NCI-H526 (cell line): ENCODE results near the gene MRRF.

Experiments
- DNase-seq, 2 experiments: peaks; one replicate each; lab custom pipeline; 2025; lab: John Stamatoyannopoulos, UW

Gene MRRF

GRCh38 chr9:122332644-122333043, 68.0 kb downstream of the MRRF start:
- DNase-seq = no peak

DNA sequence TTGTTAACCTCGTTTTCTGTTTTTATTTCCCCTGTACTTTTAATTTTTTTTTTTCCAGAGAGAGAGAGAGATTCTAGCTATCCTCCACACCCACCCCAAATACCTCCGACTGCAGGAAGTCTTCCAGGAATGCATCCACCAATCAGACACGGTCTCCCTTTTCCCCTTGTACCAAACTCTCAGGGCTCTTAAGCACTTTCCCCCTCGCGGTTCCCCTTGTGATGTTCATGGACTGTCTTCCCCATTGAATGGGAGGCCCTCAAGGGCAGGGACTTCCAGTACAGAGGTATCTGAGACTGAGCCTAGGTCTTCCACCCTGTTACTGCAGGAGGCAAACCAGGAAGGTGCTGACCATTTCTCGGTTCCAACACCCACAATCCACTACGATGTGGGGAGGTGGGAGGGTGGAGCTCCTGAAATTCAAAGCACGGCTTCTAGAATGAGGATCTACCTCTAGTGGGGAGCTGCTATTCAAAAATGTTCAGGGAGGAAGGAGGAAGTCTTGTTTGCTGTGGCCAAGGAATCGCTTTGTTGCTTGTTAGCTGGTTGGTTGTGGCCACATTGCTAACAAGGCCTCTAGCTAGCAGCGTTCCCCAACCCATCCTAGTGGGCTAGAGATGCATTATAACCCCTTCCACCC, 68.6 kb downstream of the MRRF start:
- DNase-seq = no peak

DNA sequence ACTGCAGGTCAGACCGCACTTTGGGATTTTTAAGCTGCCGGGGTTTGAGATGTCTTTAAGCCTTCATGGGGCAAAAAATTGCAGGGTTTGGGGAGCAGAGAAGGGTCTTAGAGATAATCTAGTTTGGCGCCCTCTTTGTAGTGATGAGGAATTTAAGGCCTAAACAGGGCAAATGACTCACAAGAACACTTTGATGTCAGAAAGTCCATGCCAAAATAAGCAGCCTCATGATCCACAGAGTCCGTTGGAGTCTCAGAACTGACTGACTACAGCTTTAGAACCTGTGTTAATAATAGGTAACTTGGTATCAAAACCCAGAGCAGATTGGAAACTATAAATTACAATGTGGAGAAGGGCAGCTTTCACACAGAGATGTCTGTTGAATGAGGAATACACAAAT, 70.2 kb downstream of the MRRF start:
- DNase-seq = no peak

- no peak for DNase-seq
Measured at GRCh38 chr9:122336189-122336588, 71.5 kb downstream of the MRRF start.

- DNase-seq = peak in 1 of 2 experiments; percentile 33
Measured at GRCh38 chr9:122336866-122337555, 72.3 kb downstream of the MRRF start.

DNA sequence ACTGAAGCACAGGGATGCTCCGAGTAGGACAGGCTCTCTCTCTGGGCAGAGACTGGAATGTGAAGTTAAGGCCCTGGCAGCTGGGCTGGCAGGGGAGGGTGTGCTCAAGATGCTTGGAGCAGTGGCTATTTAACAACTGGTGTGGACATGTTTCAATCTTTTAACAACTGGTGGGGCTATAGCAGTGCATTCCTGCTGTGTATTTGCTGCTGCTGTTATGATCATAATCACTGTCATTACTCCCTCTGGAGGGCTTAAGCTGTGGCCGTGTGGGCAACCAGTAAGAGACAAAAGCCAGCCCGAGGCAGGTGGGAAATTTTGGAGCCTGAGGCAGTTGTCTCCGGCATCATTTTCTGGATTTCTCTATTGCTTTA, 72.9 kb downstream of the MRRF start:
- DNase-seq = no peak

DNA sequence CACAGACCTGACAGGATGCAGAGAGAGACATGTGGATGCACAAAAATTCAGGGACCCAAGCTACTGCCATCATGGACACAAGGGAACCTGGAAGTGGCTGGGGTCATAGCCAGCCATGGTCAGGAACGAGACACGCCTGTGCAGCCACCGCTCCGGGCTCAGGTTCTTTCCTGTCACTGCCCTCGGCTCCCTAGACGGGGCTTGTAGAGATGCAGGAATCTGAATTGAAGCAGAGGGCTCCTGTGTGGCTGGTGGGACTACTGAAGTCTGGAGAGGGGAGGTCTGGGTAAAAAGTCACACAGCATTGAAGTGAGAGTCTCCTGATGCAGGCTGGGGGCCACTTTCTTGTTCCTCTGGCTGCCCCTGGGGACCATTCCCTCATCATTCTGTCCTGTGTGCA, 73.9 kb downstream of the MRRF start:
- DNase-seq = no peak

GRCh38 chr9:122338994-122339393, 74.3 kb downstream of the MRRF start:
- no peak for DNase-seq

GRCh38 chr9:122339579-122339978, 74.9 kb downstream of the MRRF start:
- DNase-seq = no peak

DNA sequence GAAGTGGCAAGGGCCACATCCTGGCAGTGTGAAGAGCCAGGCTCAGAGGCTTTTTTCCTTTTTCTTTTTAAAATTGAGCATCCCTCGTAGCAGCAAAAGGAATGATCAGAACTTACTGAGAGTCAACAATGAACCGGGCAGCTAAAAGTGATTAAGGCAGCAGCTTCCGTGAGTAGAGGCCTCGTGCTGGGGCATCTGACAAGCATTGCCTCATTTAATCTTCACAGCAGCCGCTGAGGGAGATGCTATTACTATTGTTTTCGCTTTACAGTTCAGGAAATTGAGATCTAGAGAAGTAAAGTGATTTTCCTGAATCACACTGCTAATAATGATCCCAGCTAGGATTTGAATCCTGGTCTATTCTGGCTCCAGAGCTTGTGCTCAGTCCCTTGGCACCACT, 75.5 kb downstream of the MRRF start:
- no peak for DNase-seq

DNA sequence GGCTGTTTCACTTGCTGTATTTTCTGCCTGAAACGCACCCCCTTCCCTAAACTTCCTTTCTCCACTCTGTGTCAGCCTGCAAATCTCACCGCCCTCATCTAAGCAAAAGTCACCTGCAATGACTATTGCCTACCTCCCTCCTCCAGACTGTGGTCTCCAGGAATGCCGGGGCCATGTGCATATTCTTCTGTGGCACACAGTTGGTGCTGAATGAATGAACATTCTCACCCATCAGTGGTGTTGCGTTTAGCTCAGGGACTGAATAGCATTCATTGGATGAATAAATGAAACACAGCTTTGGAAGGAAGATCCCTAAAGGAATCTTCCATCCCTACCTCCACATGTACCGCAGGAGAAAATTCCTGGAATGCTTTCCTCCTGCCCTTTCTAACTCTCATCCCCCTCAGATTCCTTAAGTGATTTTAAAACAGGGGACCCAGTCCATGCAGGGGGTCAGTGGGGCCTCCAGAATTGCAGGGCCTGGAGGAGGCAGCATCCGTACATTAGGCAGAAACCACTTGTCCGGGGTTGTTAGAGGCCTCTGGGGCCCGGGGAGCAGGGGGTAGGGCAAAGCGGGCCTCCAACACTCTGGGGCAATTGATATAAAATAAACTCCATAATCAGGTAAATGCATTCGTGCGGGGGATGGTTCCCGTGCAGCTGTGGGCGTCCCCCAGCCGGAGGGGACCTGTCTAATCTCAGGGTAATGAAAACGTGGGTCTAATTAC, 77.8 kb downstream of the MRRF start:
- DNase-seq = no peak

GRCh38 chr9:122346478-122347347, 82.0 kb downstream of the MRRF start:
- DNase-seq = peak in 1 of 2 experiments; percentile 31

DNA sequence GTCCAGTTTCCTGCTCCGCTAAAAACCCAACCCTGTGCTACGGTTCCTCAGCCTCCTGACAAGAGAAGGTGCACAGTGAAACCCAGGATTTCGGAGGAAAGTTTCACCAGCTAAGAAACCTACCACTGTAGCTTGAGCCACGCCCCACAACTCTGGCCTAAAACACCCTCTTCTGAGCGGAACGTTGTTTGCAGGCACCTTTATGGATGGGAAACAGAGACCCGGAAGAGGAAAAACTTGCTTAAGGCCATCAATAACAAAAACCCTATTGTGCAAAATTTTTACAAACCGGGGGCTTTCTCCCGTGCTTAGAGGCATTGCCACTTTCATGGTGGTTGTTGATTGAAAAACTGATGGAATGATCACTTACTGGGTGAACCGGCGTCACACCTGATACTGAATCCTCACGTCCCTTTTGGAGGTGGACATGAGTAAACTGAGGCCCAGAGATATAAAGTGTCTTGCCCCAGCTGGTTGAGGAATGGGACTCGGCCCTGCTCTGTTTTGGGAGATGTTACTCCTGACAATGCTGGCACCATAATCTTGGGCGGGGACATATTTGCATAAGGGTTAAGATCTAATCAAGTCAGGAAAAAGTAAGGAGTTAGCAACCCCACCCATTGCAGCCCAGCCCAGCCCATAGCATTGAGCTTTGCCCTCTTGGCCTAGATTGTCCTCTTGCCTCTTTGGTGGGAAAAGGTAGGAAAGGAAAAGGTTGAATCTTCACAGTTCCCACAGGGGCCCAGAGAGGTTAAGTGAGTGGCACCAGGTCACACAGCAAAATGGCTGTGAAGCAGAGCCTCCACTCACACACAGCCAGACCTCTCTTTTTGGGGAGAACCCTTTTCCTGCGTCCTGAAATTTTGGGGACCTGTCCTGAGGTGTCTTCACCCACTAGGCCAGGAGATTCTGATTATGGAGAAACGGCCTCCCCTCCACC, 82.9 kb downstream of the MRRF start:
- DNase-seq = peak in 1 of 2 experiments; percentile 19

DNA sequence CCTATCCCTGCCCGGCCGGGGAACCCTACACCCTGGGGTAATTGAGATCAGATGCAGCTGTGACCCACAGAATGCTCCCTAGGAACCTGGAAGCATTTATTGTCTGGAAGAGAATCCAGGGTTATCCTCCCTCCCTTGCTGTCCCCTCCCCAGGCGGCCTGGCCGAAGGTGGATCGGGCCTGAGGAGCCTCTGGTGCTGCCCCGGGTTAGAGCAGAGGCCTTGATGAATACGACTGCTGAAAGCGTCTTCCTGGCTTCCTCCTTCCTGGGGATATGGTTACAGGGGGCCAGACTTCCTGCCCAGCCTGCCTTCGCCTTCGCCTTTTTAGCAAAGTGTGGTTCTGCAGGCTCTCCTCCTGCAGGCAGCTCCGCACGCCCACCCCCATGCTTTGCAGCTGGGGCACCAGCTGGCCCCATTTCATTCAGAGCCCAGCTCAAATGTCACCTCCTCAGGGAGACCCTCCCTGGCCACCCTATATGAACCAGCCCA, 83.7 kb downstream of the MRRF start:
- DNase-seq = no peak

DNA sequence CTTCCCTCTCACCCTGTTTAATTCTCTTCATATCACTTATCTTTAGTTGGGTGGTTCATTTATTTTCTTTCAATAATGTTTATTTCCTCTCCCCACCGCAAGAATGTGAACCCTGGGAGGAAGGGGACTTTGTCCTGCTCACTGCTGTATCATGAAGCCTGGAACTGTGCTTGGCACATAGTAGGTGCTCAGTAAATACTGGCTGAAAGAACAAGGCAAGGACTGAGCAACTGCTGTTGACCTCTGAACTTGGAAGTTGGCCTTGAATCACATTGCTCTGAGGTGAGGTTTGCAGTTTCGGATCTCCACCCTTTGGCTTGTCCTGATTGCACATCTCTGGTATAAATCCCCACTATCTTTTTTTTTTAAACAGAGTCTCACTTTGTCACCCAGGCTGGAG, 84.1 kb downstream of the MRRF start:
- DNase-seq = no peak

DNA sequence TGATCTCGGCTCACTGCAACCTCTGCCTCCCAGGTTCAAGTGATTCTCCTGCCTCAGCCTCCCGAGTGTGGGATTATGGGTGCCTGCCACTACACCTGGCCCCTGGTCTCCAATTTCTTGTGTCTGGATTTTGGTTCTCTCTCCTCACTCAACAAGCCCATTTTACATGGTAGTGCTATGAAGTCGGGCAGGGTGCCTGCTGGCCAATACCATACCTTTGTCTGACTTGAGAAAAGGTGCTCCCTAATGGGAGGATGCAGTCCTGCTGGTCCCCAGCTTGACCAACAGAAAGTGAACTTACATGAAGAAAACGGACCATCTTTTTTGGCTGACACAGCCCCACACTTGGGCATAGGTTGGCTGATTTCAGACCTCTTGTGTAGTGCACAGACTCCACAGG, 84.5 kb downstream of the MRRF start:
- no peak for DNase-seq

GRCh38 chr9:122350577-122351355, 86.1 kb downstream of the MRRF start:
- peak; percentile 11 to 73 for DNase-seq

- DNase-seq = no peak
Measured at GRCh38 chr9:122354536-122355199, 90.0 kb downstream of the MRRF start.

DNA sequence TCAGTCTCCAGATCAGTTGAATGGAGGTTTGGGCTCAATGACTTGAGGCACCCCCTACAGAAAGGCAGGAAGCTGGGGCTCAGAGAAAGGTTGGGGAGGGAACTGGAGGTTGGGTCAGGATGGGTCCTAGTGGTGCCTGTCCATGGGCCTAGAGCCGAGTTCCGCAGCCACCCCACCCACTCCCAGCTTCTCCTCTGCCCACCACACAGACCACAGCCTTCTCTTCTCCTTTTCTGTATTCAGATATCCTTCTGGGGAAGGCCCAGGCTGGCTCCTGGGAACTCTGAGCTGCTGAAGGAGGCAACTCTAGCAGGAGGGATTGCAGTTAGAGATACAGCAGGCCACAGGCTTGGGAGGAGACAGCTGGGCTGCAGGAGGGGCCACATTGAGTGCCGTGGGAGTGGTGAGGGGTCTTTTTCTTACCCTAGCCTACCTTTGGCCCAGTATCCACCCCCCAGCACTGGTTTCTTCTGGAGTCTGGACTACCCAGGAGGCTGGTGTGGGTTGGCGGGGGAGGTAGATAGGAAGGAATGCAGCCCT, 90.7 kb downstream of the MRRF start:
- DNase-seq = no peak
